GM19438 (cell line): ENCODE measurements around the gene ATP13A3.
"Not testable (repeated sequence)": the region's sequence is repeated elsewhere in the genome, so short reads cannot be mapped to it uniquely, and the experiment has no call there.

Experiments used
- ATAC-seq: cut with Tn5 transposase; IDR thresholded peaks from one replicate; pipeline ENCODE4 v1.9.1; 2021; ENCODE audit warnings: low read depth; ENCODE audit not compliant: unreplicated experiment

The ATP13A3 gene

DNA sequence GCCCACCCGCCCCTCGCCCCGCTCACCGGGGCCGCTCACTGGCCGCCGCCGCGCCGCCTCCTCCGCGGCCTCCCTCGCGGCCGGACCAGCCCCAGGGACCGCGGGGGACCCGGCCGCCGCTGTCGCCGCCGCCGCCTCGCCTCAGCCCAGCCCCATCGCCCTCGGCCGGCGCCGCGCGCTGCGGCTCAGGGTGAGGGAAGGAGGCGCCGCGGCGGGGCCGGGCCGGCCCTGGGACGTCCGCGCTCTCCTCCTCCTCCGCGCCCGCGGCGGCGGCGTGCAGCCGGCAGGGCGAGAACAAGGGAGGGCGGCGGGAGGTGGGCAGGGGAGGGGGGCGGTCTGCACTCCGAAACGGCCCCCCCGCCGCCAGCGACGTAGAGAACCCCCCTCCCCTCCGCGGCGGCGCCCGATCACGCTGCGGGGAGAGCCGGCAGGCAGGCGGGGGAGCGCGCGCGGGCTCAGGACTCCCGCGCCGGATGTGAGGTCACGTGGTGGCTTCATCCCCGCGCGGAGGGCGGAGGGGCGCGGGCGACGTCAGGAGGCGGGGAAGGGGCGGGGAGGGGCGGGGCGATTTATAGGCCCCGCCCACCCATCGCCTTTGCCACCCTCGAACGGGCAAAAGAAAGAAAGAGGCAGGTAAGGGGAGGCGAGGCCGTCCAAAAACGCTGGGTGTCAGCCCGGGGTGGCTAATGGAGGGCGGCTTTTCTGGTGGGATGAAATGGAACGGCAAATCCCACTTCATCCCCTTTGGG lies at the start of gene ATP13A3:
ATP13A3 (minus strand) TSS at position 463 of the 749 bp plus-strand sequence. CDS start 24,812 bp downstream, outside the sequence.
- ATAC-seq = peak; percentile 50

DNA sequence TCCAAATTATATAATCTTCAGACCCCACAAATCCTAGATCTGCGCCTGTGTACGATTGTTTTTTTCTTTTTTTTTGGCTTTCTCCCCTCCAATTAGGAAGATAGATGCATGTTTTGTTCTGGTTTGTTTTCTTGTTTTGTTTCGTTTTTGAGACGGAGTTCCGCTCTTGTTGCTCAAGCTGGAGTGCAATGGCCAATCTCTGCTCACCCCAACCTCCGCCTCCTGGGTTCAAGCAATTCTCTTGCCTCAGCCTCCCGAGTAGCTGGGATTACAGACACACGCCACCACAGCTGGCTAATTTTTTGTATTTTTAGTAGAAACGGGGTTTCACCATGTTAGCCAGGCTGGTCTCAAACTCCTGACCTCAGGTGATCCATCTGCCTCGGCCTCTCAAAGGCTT lies 48.4 kb upstream of the ATP13A3 start:
- ATAC-seq = not testable (repeated sequence)

- no peak for ATAC-seq
Observed at GRCh38 chr3:194534243-194534642, 47.4 kb upstream of the ATP13A3 start.

DNA sequence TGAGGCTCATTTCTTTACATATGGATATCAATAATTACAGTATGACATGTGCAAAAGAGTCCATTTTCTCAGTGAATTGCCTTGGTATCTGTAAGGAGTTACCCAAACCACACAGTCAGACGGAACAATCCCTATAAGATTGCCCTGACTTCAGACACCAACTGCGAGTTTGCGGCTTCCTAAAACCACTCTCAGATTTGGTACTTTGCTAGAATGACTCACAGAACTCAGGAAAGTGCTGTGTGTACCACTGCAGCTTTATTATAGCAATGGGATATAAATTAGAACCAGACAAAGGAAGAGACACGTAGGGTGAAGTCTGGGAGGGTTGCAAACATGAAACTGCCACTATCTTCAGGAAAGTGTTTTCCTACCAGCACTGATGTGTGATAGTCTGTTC lies 45.8 kb upstream of the ATP13A3 start:
- no peak for ATAC-seq

GRCh38 chr3:194527726-194528125 lies 40.9 kb upstream of the ATP13A3 start:
- no peak for ATAC-seq

DNA sequence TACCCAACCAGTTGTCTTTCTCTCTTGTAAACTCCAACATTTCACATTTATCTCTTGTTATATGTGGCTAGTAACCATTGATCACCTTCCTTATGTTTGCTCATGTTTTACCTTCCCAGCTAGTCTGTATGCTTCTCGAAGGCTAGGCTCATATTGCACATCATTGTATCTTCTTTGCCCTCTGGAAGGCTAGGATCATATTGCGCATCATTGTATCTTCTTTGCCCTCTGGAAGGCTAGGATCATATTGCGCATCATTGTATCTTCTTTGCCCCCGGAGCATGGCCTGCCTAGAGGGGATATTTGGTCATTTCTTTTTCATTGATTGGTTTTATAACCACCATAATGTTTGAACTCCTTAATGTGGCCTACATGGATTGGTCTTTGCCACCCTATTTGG lies 39.4 kb upstream of the ATP13A3 start:
- ATAC-seq = no peak

- no peak for ATAC-seq
Observed at GRCh38 chr3:194522579-194523046, 35.8 kb upstream of the ATP13A3 start.

DNA sequence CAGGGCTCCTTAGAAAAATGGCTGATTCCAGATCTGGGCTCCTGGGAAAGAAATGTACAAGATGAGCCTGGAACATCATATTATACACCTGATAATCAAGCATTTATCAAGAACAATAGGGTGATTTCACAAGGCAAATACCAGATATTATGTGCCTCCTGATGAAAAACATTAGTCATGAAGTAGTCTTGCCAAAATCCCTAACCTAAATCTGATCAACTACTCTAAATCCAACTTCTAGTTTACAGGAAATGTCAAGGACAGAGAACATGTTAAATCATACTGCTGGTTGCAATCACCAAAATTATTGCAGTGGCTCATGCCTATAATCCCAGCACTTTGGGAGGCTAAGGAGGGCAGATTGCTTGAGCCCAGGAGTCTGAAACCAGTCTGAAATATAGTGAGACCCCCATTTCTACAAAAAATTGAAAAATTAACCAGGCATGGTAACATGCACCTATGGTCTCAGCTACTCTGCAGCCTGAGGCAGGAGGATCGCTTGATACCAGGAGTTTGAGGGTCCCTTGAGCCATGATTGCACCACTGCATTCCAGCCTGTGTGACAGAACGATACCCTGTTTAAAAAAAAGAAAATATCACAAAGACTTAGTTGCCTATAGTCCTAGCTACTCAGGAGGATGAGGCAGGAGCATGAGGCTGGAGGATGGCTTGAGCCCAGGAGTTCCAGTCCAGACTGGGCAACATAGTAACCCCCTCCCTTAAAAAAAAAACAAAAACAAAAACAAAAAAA lies 34.9 kb upstream of the ATP13A3 start:
- no peak for ATAC-seq

GRCh38 chr3:194520682-194521162 lies 33.9 kb upstream of the ATP13A3 start:
- ATAC-seq = not testable (repeated sequence)

DNA sequence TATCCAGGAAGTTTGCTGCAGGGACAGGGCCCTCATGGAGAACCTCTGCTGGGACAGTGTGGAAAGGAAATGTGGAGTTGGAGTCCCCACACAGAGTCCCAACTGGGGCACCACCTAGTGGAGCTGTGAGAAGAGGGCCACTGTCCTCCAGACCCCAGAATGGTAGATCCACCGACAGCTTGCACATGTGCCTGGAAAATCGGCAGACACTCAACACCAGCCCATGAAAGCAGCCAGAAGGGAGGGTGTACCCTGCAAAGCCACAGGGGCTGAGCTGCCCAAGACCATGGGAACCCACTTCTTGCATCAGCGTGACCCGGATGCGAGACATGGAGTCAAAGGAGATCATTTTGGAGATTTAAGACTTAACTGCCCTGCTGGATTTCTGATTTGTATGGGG lies 33.4 kb upstream of the ATP13A3 start:
- ATAC-seq = not testable (repeated sequence)

GRCh38 chr3:194518652-194519051 lies 31.9 kb upstream of the ATP13A3 start:
- ATAC-seq = no peak

GRCh38 chr3:194517333-194517732 lies 30.5 kb upstream of the ATP13A3 start:
- no peak for ATAC-seq

DNA sequence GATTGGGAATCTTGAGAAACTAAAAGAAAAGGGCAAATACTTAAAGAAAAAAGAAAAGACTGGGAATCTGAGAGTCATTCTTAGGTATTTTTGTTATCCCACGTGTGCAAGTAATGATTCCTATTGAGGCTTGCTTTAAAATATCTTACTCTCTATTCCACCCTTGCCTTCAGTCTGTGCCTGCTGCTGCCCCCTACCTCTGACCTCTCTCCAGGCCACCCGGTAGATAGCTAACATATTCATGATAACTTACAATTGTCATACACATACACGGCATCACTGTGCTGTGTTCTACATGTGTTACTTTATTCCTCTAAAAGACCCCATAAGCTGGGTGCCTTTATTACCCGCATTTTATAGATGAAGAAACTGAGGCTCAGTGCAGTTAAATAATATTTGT lies 27.8 kb upstream of the ATP13A3 start:
- no peak for ATAC-seq

DNA sequence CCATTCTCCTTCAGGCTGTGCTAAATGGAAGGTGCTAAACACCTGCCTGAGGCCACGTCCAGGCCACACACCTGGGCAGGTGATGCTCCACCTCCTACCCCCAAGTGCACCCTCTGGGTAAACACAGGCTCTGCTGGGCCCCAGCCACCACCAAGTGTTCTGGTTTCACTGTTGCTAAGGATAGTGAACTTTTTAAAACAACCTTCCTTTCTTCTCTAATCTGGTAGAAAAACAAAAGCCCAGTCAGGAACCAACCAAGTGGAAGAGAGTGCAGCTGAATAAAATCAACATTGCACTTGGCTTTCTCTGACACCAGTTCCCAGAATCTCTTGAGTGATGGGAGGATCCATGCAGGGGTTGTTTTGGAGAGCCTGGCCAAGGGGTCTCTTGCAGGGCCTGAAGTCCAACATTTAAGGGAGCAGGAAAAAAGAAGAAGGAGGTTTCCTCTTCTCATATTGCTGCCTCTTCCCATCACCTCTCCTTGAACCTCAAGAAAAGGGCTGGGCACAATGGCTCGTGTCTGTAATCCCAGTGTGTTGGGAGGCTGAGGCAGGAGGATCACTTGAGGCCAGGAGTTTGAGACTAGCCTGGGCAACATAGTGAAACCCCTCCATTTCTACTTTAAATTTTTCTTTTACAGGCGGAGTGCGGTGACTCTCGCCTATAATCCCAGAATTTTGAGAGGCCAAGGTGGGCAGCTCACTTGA lies 26.2 kb upstream of the ATP13A3 start:
- ATAC-seq = no peak

DNA sequence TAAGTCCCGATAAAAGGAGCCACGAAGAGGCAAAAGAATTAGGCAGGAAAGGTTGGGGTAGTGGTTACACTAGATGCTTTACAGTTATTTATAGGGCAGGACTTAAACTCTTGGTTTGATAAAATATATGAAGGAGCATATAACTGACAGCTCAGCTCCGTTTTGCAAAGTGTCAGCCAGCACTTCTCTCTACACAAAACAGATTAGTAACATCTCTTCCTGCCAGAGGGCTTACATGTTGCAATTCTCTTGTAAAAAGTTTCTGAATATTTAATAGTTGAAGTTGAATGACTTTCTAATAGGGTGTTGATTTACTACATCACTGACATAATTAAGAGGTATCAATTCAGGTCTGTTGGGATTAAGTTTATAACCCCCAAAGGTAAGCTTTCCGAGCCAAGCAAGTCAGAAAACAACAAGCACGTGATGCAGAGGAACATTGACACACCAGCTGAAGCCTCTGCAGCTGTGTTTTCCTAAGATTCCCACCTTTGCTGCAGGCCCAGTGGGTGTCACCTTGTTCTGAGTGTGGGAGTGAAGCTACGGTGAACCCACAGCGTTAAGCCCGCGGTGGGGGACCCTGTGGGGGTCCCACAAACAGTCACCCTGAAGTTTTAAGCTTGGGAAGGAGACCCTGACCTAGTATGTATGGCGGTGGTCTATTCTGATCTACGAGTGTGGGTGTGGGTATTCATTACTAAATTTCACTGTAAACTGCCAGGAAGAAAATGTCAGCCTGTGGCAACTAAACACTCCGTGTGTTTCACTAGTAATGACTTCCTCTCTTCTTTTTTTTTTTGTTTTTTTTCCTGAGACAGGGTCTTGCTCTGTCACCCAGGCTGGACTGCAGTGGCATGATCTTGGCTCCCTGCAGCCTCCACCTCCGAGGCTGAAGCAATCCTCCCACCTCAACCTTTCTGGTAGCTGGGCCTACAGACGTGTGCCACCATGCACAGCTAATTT lies 22.0 kb upstream of the ATP13A3 start:
- ATAC-seq = no peak

GRCh38 chr3:194507571-194507970 lies 20.8 kb upstream of the ATP13A3 start:
- no peak for ATAC-seq

DNA sequence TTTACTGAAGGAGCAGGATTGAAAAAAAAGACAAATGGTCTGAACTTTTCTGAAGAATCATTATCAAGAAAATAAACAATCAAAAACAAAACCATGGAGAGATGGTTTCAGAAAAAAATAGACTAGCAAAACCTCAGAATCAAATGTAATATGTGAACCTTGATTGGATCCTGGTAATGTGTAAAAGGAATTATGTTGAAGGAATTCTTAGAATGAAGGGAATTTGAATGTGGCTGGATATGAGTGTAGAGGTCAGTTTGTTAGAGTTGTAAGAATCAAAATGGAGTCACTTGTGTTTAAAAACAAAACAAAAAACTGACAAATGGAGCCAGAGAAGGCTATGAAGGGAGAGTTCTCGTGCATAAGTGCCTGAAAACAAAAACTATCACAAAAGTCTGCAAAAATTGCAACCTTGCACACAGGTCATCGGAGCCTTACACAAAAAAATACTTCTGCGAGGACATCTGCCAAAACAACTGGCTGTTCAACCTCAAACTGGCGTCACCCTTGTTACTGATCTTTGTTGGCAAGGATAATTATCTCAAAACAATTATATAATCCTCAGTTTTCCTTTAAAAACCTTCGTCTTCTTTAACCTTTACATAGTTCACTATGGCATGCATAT lies 19.1 kb upstream of the ATP13A3 start:
- no peak for ATAC-seq

GRCh38 chr3:194504861-194505260 lies 18.1 kb upstream of the ATP13A3 start:
- ATAC-seq = no peak

GRCh38 chr3:194504146-194504545 lies 17.3 kb upstream of the ATP13A3 start:
- no peak for ATAC-seq
